IPS DF 4.7 (cell line): ENCODE results near the gene RAB11A.

Source experiments
- DNase-seq: peaks from one replicate; pipeline ENCODE4 v3.0.0-alpha.2; 2013; ENCODE audit warnings: low spot score; ENCODE audit errors: extremely low read depth

Gene RAB11A

DNA sequence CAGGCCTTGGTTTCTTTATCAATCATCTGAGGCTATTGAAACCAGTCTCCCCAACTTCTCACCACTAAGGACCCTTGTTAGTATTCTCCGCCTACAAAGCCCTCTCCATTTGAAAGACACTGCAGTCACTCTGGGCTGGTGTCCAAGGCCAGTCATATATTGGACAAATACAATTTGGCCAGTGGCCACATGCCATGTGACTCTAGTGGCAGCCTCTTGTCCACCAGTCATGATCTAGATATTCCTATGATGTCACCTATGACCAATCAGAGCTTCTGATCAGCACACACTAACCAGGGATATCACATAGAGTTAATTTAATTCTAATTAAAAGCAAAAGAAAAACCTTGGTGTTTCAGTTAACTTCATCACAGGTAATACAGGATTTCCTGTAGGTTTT is 68.2 kb downstream of the RAB11A start:
- DNase-seq = no peak

DNA sequence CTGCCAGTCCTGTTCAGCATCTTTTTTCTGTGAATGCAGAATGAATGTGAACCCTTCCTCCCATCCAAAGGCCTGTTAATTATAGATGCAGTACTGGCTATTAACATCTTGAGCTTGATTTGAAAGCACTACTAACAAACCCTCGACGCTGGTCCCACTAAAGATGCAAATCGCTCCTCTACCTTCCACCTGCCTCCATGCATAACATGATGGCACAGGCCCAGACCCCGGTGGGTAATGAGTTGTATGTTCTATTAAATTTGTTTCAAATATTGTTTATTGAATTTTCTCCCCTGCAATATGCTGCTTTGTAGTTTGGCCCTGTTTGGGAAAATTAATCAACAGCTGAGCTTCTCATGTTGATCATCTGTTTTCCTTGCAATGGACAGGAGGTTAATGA is 69.3 kb downstream of the RAB11A start:
- DNase-seq = no peak

DNA sequence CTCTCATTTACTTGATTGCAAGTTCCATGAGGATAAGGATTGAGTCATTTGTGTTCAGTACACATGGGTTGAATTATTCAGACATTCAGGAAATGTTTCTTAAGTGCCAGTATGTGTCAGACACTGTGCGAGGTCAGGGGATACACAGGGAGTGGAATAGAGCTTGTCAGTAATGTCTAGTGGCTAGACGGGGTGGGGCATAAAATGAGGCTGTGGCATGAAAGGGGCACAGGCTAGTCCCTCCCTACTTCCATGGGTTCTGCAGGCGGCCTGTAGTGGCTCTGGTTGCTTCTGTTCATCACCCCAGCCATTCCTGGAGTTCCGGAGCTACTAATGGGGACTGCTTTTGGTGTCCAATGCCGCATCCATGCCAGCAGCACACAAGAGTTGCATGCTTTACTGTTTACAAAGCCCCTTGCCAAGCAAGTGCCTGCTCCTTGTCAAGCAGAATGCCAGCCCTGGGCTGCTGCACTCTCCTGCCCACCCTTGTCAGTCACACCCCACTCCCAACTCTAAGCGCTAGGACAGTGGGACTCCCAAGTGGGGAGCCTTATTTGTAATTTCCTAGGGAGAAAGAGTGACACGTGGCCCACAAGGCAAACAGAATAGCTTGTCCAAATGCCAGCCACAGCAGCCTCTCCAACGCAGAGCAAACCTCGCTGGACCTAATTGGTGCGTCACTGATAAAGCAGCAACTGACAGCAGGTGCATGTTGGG is 70.8 kb downstream of the RAB11A start:
- DNase-seq = no peak

DNA sequence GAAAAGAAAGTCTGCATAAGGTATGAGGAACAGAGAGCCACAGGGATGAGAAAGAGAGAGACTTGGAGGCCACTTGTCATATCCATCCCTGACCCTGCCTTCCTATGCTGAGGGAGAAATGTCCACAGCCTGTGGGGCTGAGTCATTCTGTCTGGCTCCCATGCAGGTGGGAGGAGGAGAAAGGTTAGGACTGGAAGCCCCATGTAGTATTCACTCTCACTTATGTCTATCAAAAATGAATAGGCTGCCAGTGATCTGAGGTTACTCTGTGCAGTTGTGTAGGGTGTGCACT is 71.3 kb downstream of the RAB11A start:
- no peak for DNase-seq
